Suprapubic skin (tissue), 4 donors: ENCODE measurements around the gene NR2F6.

Experiments
- EP300 ChIP-seq: sonication (generic); formaldehyde crosslinking; IDR thresholded peaks from one replicate; pipeline ENCODE4 v1.6.1; 2017; ENCODE audit warnings: antibody characterized with exemption
- POLR2A ChIP-seq, 2 donors: fragments of 450-650 bp; IDR thresholded peaks; one replicate each; pipeline ENCODE4 v1.6.1; 2017; ENCODE audit warnings: antibody characterized with exemption in 2 of 2, mild to moderate bottlenecking in 2 of 2, moderate library complexity in 2 of 2
- POLR2AphosphoS5 ChIP-seq, 3 donors: sonication (generic); formaldehyde crosslinking; IDR thresholded peaks; one replicate each; pipeline ENCODE4 v1.6.1; 2017; ENCODE audit warnings: antibody characterized with exemption in 3 of 3
- TF ChIP-seq, protein P1 (sequence below), 2 donors: fragments of 200-600 bp in 1 of 2; fragments of 450-650 bp in 1 of 2; sonication (generic) in 1 of 2; IDR thresholded peaks; one replicate each; pipeline ENCODE4 v1.5.1; 2016 to 2019; ENCODE audit warnings: antibody characterized with exemption in 2 of 2, mild to moderate bottlenecking in 1 of 2, moderate library complexity in 1 of 2

DNA sequence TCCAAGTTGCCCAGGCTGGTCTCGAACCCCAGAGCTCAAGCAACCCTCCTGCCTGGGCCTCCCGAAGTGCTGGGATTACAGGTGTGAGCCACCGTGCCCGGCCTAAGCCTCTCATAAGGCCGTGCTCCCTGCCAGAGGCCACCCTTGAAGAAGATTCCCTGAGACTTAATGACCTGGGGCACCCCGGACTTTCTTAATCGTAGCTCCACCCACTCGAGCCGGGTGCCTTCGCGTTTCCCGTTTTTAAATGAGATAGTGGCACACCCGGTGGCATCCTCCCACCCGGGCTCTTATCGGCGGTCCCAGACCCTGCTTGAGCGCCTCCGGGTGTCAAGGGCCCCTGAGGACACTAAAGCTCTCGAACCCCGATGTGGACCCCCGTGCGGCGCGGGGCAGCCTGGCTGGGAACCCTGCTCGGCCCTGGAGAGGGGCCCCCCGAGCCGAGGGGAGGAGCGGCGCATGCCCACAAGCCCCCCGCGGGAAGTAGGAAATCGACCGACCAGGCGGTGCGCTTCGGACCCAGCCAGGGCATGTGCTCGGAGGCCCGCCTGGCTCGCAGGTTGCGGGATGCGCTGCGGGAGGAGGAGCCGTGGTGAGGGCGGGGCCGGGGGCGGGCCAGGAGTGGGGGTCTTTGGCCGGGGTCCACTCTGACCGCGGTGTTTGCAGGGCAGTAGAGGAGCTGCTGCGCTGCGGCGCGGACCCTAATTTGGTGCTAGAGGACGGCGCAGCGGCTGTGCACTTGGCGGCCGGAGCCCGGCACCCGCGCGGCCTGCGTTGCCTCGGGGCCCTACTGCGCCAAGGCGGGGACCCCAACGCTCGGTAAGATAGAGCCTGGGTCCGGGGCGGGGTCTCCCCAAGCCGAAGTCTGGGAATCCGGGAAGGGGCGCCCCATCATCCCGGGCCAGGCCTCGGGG lies 35.9 kb upstream of the NR2F6 start, which contains the start of gene ANKLE1:
- TF ChIP-seq, protein P1, sequence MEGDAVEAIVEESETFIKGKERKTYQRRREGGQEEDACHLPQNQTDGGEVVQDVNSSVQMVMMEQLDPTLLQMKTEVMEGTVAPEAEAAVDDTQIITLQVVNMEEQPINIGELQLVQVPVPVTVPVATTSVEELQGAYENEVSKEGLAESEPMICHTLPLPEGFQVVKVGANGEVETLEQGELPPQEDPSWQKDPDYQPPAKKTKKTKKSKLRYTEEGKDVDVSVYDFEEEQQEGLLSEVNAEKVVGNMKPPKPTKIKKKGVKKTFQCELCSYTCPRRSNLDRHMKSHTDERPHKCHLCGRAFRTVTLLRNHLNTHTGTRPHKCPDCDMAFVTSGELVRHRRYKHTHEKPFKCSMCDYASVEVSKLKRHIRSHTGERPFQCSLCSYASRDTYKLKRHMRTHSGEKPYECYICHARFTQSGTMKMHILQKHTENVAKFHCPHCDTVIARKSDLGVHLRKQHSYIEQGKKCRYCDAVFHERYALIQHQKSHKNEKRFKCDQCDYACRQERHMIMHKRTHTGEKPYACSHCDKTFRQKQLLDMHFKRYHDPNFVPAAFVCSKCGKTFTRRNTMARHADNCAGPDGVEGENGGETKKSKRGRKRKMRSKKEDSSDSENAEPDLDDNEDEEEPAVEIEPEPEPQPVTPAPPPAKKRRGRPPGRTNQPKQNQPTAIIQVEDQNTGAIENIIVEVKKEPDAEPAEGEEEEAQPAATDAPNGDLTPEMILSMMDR (IDR thresholded peaks at IDR 0.05) = no peak
- TF ChIP-seq POLR2A (IDR thresholded peaks at IDR 0.05) = no peak
- TF ChIP-seq POLR2AphosphoS5 (IDR thresholded peaks at IDR 0.05) = no peak
- no peak for TF ChIP-seq EP300
